GM12865 (cell line): ENCODE measurements around the gene BACH1.

Experiments used
- DNase-seq: peaks from one replicate; pipeline ENCODE4 v3.0.0; 2010; ENCODE audit warnings: low read depth
- H3K4me3 ChIP-seq: 2 replicates; pipeline ENCODE4 v1.5.1; 2011; ENCODE audit warnings: mild to moderate bottlenecking, low read depth, low read length, control low read depth
- CTCF ChIP-seq: IDR thresholded peaks from 2 replicates; pipeline ENCODE4 v1.5.1; 2011; ENCODE audit warnings: low read length, control low read depth, low read depth, inconsistent platforms; ENCODE audit not compliant: insufficient read depth; ENCODE audit errors: missing control alignments

The BACH1 gene

GRCh38 chr21:29387598-29387997 lies 88.9 kb downstream of the BACH1 start:
- TF ChIP-seq CTCF: no peak
- no peak overlapping the region for H3K4me3 ChIP-seq
- DNase-seq: no peak

- no peak overlapping the region for H3K4me3 ChIP-seq
- no peak for DNase-seq
- TF ChIP-seq CTCF: no peak
Measured at GRCh38 chr21:29389136-29389535, 90.4 kb downstream of the BACH1 start.

GRCh38 chr21:29390778-29391177 lies 92.1 kb downstream of the BACH1 start:
- H3K4me3 ChIP-seq: no peak overlapping the region
- no peak for TF ChIP-seq CTCF
- no peak for DNase-seq

GRCh38 chr21:29394051-29394450 lies 95.3 kb downstream of the BACH1 start:
- TF ChIP-seq CTCF: no peak
- DNase-seq: no peak
- no peak overlapping the region for H3K4me3 ChIP-seq
